Right renal cortex interstitium (tissue), 3 donors: ENCODE measurements around the gene BEGAIN. TPM values are rescaled to one million over a fixed set of nuclear protein-coding genes. Genes with fewer than 3 reads are reported as not detected.

Source experiments
- DNase-seq, 3 donors: peaks; one replicate each; pipeline ENCODE4 v3.0.0-alpha.2; 2013; ENCODE audit warnings: low read depth in 3 of 3, low spot score in 2 of 3
- polyA plus RNA-seq, 3 donors: library from polyadenylated mRNA; unstranded; fragments of 120-200 nt; gene quantifications; one replicate each; pipeline ENCODE4 v1.2.1, GENCODE V29; 2013; ENCODE audit not compliant: insufficient read length in 3 of 3

The BEGAIN gene
- polyA plus RNA-seq, 3 donors, result 1.2 to 2.3 (median 1.8) TPM

DNA sequence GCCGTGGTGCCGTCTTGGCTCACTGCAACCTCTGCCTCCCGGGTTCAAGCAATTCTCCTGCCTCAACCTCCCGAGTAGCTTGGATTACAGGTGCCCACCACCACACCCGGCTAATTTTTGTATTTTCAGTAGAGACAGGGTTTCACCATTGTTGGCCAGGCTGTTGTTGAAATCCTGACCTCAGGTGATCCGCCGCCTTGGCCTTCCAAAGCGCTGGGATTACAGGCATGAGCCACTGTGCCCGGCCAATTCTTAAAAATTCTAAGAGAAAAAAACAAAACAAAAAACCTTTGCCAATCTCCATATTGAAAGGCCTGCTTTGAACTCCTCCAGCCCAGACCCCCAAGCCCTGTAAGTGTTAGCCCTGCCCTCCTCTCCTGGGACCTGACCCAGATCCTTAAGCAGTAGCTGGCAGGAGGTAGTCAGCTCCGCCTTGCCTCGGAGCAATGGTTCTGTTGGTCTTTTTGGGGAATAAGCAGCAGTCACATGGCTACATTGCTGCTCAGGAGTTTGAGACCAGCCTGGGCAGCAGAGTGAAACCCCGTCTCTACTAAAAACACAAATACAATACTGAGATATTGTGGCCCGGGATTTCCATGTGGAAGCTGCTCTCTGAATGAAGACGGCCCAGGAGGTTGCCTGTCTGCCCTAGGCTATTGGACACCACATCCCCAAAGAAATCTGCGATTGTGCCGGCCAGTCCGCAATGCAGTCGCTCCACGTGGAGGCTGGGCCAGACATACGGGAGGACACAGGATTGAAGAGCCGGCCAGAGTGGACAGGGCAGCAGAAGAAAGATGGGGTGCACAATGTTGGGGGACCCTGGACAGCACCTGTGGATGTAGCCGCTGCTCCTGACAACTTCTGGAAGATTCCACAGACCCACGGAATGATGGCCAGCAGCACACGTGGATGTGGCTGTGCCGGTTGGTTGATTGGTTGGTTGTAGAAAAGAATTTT is 28.8 kb upstream of the BEGAIN start:
- DNase-seq, result no peak

DNA sequence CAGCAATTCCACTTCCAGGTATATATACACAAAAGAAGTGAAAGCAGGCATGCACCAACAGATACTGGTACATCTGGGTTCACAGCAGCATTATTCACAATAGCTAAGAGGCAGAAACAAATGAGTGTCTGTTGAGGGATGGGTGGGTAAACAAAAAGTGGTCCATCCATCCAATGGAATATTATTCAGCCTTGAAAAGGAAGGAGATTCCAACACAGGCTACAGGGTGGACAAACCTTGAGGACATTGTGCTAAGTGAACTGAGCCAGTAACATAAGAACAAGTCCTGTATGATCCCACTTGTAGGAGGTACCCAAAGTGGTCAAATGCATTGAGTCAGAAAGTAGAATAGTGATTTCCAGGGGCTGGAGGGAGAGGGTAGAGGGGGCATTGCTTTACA is 27.6 kb upstream of the BEGAIN start:
- DNase-seq, result no peak

- no peak for DNase-seq
Measured at GRCh38 chr14:100612986-100613385, 25.8 kb upstream of the BEGAIN start.

GRCh38 chr14:100611811-100612480 is 24.7 kb upstream of the BEGAIN start:
- DNase-seq, result no peak

DNA sequence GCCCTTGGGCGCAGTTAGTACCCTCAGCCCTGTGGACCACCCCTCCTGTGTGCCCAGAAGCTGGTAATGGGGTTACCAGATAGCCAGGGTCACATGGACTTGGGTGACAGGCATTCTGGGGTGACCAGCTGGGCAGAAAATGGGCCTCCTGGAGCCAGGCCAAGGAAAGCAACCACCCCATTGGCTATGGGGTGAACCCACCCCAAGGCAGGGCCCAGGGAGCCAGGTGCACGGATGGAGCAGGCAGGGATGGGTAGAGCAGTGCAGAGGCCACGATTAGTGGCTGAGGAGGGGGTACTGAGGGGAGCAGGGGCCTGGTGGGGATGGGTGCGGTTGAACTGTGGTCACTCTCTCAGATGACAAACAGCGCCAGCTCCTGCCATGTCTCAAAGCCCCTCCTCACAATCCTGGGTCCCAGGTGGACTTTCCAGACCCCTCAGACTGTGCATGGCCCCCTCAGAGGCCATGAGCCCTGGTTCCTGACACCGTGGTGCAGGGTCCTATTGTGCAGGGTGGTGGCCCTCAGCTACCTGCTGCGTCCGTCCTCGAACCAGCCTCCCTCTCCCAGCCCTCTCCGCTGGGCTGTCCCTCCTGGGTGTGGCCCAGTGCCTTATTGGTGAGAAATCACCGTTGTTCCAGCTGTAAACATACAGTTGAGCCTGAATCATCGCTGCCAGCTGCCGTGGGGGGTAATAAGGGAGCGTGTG is 23.4 kb upstream of the BEGAIN start:
- no peak for DNase-seq

- no peak for DNase-seq
Measured at GRCh38 chr14:100609941-100610391, 22.7 kb upstream of the BEGAIN start.

GRCh38 chr14:100609331-100609870 is 22.2 kb upstream of the BEGAIN start:
- no peak for DNase-seq

DNA sequence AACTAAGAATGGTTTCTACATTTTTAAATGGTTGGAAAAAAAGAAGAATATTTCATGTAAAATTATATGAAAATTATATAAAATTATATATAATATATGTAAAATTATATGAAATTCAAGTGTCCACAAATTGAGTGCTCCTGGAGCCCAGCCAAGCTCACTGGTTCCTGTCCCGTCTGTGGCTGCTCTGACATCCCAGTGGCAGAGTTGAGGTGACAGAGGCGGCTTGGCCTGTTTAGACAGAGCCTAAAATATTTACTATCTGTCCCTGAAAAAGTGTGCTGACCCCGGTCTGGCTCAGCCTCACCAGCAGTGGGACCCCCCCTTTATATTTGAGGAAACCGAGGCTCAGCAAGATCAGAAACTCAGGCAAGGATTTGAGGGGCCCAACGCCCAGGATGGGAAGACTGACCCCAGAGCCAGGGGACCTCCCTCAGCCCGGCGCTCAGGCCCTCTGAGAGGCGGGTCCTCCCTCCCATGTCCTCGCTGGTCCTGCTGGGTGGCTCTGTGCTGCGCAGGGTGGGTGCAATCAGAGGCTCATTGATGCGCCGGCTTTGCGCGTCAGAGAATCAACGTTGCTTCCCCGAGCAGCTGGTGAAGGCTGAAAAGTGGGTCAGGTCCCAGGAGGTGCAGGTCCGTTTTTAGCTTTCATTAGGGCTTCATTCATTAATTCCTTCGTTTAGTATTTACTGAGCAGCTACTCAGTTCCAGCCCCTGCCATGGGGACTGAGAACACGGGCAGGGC is 21.5 kb upstream of the BEGAIN start:
- DNase-seq, result no peak

DNA sequence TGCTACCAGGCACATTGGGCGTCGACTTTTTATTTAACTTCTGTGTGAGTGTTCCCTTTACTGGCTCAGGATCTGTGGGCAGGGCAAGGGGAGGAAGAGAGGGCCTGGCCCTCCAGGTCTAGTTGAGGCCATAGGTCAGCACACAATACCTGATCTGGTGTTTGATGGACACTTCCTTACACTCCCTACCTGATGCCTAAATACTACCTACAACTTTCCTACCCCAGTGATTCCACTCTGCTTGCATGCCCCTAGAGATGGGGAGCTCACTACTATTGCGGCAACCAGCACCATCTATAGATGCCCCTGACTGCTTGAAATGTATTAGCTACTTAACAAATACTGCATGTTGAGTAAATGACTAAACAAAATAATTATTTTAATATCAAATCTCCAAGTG is 20.8 kb upstream of the BEGAIN start:
- DNase-seq, result no peak

DNA sequence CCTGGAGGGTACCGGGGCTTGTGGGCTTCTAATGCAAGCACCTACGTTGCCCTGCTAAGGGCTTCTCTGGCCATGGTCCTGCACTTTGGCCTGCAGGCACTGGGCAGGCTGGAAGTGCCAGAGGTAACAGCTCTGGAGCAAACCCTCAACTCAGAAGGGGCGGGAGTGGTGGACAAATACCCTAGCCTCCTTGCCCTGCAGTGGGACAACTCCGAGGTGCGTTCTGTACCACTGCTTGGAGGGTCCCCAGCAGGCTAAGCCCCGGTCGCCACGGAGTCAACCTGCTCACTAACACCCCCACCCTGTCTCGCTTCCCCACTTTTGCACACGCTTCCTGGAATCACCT is 20.4 kb upstream of the BEGAIN start:
- no peak for DNase-seq

- DNase-seq, result no peak
Measured at GRCh38 chr14:100606687-100607610, 19.7 kb upstream of the BEGAIN start.

- DNase-seq, result no peak
Measured at GRCh38 chr14:100605706-100606686, 18.8 kb upstream of the BEGAIN start.

DNA sequence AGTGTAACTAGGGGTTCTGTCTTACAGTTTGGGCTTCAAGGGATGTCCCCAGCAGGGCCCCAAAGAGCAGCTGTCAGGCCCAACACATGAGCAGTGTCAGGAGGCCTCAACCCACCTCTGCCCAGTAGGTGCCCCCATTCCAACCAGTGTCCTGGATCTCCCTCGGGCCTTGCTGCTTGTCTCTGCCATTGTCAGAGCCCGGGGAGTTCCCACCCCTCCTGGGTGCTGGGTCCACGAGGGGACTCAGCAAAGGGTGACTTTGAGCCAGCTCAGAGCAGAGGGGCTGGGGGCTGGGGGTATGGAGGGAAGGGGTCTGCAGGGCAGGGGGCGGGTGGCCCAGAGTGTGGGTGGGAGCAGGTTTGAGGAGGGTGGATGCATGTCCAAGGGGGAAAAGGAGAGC is 18.0 kb upstream of the BEGAIN start:
- no peak for DNase-seq

DNA sequence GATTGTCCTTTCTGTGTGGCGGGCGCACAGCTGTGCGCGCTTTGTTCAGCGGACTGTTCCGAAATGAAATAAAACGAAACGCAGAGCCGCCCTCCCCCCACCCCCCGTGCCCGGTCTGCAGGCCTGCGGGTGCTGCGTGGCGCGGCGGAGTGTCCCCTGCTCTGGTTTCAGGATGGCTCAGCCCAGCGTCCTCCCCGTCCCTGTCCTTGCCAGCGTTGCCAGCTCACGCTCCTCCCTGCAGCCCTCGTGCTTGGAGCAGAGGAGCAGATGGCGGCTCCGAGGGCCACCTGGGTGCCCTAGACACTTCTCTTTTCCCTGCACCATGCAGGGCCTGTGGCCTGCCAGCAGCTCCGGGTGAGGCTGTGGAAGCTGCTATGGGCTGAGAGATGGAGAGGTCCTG is 17.5 kb upstream of the BEGAIN start:
- no peak for DNase-seq

DNA sequence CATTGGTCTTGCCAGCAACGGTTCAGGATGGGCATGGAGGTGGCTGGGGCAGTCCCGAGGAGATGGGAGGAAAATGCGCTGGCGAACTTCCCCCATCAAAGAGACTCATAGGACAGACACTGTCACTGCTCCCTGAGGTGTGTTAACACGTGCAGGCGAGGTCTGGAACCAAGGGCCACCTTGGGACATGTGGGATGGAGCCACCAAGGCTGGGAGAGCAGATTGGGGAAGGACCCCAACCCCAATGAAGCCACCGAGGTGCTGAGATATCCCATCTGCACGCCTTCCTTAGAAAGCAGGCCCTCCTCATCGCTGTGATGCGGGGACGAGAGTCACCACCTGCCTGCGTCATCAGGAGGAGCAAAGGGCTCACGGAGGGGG is 16.9 kb upstream of the BEGAIN start:
- DNase-seq, result no peak

- no peak for DNase-seq
Measured at GRCh38 chr14:100603341-100604120, 16.3 kb upstream of the BEGAIN start.

DNA sequence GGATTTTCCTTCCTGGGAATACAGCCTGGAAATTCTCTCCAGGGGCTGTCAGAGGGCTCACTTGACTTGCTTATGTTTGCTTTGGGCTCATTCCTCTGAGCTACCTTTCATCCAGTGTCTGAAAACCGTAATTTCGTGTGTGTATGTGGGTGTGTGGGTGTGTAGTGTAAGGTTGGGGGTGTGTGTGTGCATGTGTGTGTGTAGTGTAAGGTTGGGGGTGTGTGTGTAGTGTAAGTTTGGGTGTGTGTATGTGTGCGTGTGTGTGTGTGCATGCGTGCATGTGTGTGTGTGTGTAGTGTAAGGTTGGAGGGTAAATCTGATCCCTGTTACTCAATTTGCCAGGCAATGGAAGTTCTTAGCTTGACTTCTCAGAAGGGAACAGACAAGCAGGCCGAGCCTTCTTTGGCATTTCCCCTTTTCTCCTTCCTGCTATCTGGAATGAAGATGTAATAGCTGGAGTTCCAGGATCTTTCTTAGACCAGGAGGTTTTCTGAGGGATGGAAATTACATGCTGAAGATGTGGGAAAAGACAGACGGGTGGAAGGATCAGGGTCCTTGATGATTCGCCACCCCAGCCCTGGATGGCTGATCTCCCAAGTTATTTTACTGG is 15.5 kb upstream of the BEGAIN start:
- DNase-seq, result no peak
